OCI-LY7 (cell line): ENCODE data around the gene PRCC. TPM values are rescaled to one million over a fixed set of nuclear protein-coding genes. Genes with fewer than 3 reads are reported as not detected.

ENCODE experiments used
- BruUV-seq: library from RNA; stranded (reverse); fragments of 400-500 nt; replicated peaks from 2 replicates; lab custom pipeline; 2021; lab: Mats Ljungman, UMichigan
- CTCF ChIA-PET: fragments of 300-600 bp; sonication (Branson Sonifier 250); formaldehyde crosslinking; loops from one replicate; lab custom pipeline; 2022; ENCODE audit warnings: antibody characterized with exemption; ENCODE audit not compliant: unreplicated experiment; lab: Charles Lee
- POLR2A ChIA-PET: fragments of 300-600 bp; sonication (Branson Sonifier 250); formaldehyde crosslinking; loops from one replicate; lab custom pipeline; 2022; ENCODE audit warnings: antibody characterized with exemption; lab: Charles Lee
- DNase-seq: peaks from one replicate; pipeline ENCODE4 v3.0.0-alpha.2; 2015; ENCODE audit warnings: low spot score
- H2AFZ ChIP-seq: fragments of 200-600 bp; sonication (generic), shearing (Covaris generic); 2 replicates; pipeline ENCODE4 v1.6.1; 2014; ENCODE audit warnings: mild to moderate bottlenecking, antibody characterized with exemption, low read length, moderate library complexity
- H3K27ac ChIP-seq: fragments of 200-600 bp; sonication (generic); 2 replicates; pipeline ENCODE4 v1.5.1; 2014; ENCODE audit warnings: mixed run types, low read depth, mild to moderate bottlenecking, moderate library complexity, low read length, inconsistent platforms; ENCODE audit not compliant: poor library complexity, severe bottlenecking
- H3K36me3 ChIP-seq: fragments of 200-600 bp; sonication (generic); 2 replicates; pipeline ENCODE4 v1.6.1; 2014; ENCODE audit warnings: mild to moderate bottlenecking, antibody characterized with exemption, low read length, moderate library complexity, mixed read lengths; ENCODE audit not compliant: insufficient read depth
- H3K4me1 ChIP-seq: fragments of 200-600 bp; sonication (generic); 2 replicates; pipeline ENCODE4 v1.5.1; 2014; ENCODE audit warnings: mild to moderate bottlenecking, low read length; ENCODE audit not compliant: insufficient read depth, poor library complexity, severe bottlenecking
- H3K4me2 ChIP-seq: fragments of 200-600 bp; sonication (generic); 2 replicates; pipeline ENCODE4 v1.6.1; 2014; ENCODE audit warnings: mild to moderate bottlenecking, low read length
- H3K4me3 ChIP-seq: fragments of 200-600 bp; sonication (generic); 2 replicates; pipeline ENCODE4 v1.5.1; 2014; ENCODE audit warnings: mild to moderate bottlenecking, low read depth, low read length; ENCODE audit not compliant: poor library complexity, severe bottlenecking
- H3K79me2 ChIP-seq: fragments of 200-600 bp; sonication (generic); 2 replicates; pipeline ENCODE4 v1.6.1; 2016; ENCODE audit warnings: low read depth, mild to moderate bottlenecking, low read length, moderate library complexity, mixed read lengths; ENCODE audit not compliant: insufficient read depth
- H3K9me2 ChIP-seq: fragments of 200-600 bp; sonication (generic); 2 replicates; pipeline ENCODE4 v1.6.1; 2016; ENCODE audit warnings: mild to moderate bottlenecking, low read length, mixed read lengths; ENCODE audit not compliant: insufficient read depth
- H3K9me3 ChIP-seq: fragments of 200-600 bp; sonication (generic); 2 replicates; pipeline ENCODE4 v1.6.1; 2014; ENCODE audit warnings: mild to moderate bottlenecking, mixed run types, low read length, mixed read lengths
- H4K20me1 ChIP-seq: fragments of 200-600 bp; sonication (generic); 2 replicates; pipeline ENCODE4 v1.6.1; 2014; ENCODE audit warnings: mild to moderate bottlenecking, antibody characterized with exemption, low read length, moderate library complexity, mixed read lengths; ENCODE audit not compliant: insufficient read depth
- EZH2phosphoT487 ChIP-seq: fragments of 200-600 bp; sonication (generic); IDR thresholded peaks from 2 replicates; pipeline ENCODE4 v1.6.1; 2018; ENCODE audit warnings: low read depth, borderline replicate concordance, mild to moderate bottlenecking, mixed run types, antibody characterized with exemption, low read length, moderate library complexity, mixed read lengths
- intact Hi-C: fragments of 100-400 bp; cut with micrococcal nuclease; formaldehyde crosslinking; loops from one replicate; pipeline ENCODE4 v1.10.0; 2022; ENCODE audit not compliant: unreplicated experiment
- total RNA-seq, 2 experiments: library from RNA; depleted of rRNA in 1 of 2; stranded (reverse); fragments of >200 nt in 1 of 2; shearing (Covaris generic) in 1 of 2; gene quantifications; 2 replicates each; pipeline ENCODE4 v1.2.3, GENCODE V29; 2014 to 2022
- TF ChIP-seq, protein P1 (sequence below): fragments of 200-600 bp; sonication (generic); conservative IDR thresholded peaks from 2 replicates; pipeline ENCODE4 v1.5.1; 2014; ENCODE audit warnings: mild to moderate bottlenecking, antibody characterized with exemption, low read length, moderate library complexity, mixed read lengths

Gene PRCC
- total RNA-seq, 2 experiments from 2014 or later = 54.0 to 82.9 TPM

- Histone ChIP-seq H3K79me2 (no peaks in the 10 kb centered on the region), H3K4me1 (peaks cover 27% of the 10 kb centered on the region), H4K20me1 (no peaks in the 10 kb centered on the region), H3K9me2 (no peaks in the 10 kb centered on the region), H3K27ac (no peak overlapping the region), H2AFZ (no peak overlapping the region), H3K36me3 (no peaks in the 10 kb centered on the region), H3K4me3 (no peak overlapping the region), H3K4me2 (0 out of 2 replicates have a peak overlapping the region, but pooled peaks have one; percentile 64), H3K9me3 (no peaks in the 10 kb centered on the region)
- POLR2A ChIA-PET = no interaction called here
- BruUV-seq = no TSS peak
- CTCF ChIA-PET = no interaction called here
- intact Hi-C loops = no loop called here
- DNase-seq = no peak
- no peak for TF ChIP-seq EZH2phosphoT487
- TF ChIP-seq, protein P1, sequence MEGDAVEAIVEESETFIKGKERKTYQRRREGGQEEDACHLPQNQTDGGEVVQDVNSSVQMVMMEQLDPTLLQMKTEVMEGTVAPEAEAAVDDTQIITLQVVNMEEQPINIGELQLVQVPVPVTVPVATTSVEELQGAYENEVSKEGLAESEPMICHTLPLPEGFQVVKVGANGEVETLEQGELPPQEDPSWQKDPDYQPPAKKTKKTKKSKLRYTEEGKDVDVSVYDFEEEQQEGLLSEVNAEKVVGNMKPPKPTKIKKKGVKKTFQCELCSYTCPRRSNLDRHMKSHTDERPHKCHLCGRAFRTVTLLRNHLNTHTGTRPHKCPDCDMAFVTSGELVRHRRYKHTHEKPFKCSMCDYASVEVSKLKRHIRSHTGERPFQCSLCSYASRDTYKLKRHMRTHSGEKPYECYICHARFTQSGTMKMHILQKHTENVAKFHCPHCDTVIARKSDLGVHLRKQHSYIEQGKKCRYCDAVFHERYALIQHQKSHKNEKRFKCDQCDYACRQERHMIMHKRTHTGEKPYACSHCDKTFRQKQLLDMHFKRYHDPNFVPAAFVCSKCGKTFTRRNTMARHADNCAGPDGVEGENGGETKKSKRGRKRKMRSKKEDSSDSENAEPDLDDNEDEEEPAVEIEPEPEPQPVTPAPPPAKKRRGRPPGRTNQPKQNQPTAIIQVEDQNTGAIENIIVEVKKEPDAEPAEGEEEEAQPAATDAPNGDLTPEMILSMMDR = no peak
These were observed 48.0 kb downstream of the PRCC start for GRCh38 chr1:156815307-156815826.

DNA sequence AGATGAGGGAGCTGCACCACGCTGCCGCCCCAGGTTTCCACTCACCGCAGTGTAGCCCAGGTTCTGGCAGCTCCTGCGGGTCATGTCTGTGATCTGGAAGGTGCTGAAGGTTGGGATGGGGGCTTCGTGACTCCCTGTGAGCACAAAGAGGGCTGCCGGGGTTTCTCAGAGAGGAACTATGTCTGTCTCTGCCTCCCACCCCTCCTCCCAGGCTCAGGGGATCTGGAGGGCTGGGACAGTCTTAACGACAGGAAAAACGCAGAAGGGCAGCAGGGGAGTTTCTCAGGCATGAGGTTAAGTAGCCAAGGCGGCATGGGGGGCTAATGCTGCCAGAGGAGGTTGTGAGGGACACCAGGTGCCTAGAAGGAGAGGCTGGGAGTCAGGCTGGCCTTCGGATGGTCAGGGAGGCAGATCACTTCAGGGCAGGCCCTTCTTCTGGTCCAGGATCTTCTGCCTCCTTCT lies 48.7 kb downstream of the PRCC start:
- TF ChIP-seq, protein P1 = no peak
- no peak for TF ChIP-seq EZH2phosphoT487
- peak overlapping the region; percentile 54 for H3K4me3 ChIP-seq
- H3K4me1 ChIP-seq = peaks cover 27% of the 10 kb centered on the region
- no peaks in the 10 kb centered on the region for H4K20me1 ChIP-seq
- no peak overlapping the region for H3K27ac ChIP-seq
- no peaks in the 10 kb centered on the region for H3K79me2 ChIP-seq
- peak overlapping the region; percentile 64 for H3K4me2 ChIP-seq
- CTCF ChIA-PET = no interaction called here
- peak overlapping the region; percentile 76; the same call in 1 of the 2 replicates for H2AFZ ChIP-seq
- intact Hi-C loops = no loop called here
- H3K36me3 ChIP-seq = no peaks in the 10 kb centered on the region
- no peak for DNase-seq
- H3K9me3 ChIP-seq = no peaks in the 10 kb centered on the region
- H3K9me2 ChIP-seq = no peaks in the 10 kb centered on the region
- BruUV-seq = no TSS peak
- POLR2A ChIA-PET = no interaction called here

- Histone ChIP-seq H3K9me2 (no peaks in the 10 kb centered on the region), H3K9me3 (no peaks in the 10 kb centered on the region), H3K4me1 (peaks cover 27% of the 10 kb centered on the region), H4K20me1 (no peaks in the 10 kb centered on the region), H3K36me3 (no peaks in the 10 kb centered on the region), H3K4me3 (peak within 1 kb of the TSS; percentile 54), H2AFZ (peak within 1 kb of the TSS; percentile 76), H3K27ac (no peak within 1 kb of the TSS), H3K79me2 (no peaks in the 10 kb centered on the region), H3K4me2 (peak within 1 kb of the TSS; percentile 64)
- ChIA-PET POLR2A (no interaction called here), CTCF (interaction anchor here (0.6 kb wide), 1 partner anchor 107 kb away, joined by 3 read pairs; no protein-coding TSS in a partner anchor)
- BruUV-seq = no TSS peak
- no peak for TF ChIP-seq EZH2phosphoT487
- TF ChIP-seq, protein P1 = no peak
- intact Hi-C loops = no loop called here
- DNase-seq = peak; percentile 84
These were observed 49.4 kb downstream of the PRCC start, which contains the start of gene SH2D2A for GRCh38 chr1:156816561-156817328. Gene SH2D2A (minus strand): TSS chr1:156816848. CDS start chr1:156816708, 140 bp downstream.
